H1 (cell line): Measurements from ENCODE around the gene CXCL1. TPM values are rescaled to one million over a fixed set of nuclear protein-coding genes. Genes with fewer than 3 reads are reported as not detected.

Source experiments
- CTCF ChIA-PET: fragments of 300-600 bp; sonication (Branson Sonifier 250); formaldehyde crosslinking; loops from one replicate; lab custom pipeline; 2021; ENCODE audit not compliant: partially characterized antibody; lab: Charles Lee
- POLR2A ChIA-PET: fragments of 300-600 bp; sonication (Branson Sonifier 250); formaldehyde crosslinking; loops from one replicate; lab custom pipeline; 2021; ENCODE audit warnings: inconsistent platforms; ENCODE audit not compliant: partially characterized antibody; lab: Charles Lee
- DNase-seq, 2 experiments: peaks; one replicate each; pipeline versions ENCODE4 v3.0.0 to v3.0.0-alpha.2; 2010 to 2022; ENCODE audit warnings: low spot score in 2 of 2, low read depth in 1 of 2, mixed read lengths in 1 of 2
- FAIRE-seq: peaks from 2 replicates; lab custom pipeline; 2011; peaks lifted over from hg19 to GRCh38; lab: Jason Lieb, UNC
- H2AFZ ChIP-seq: 2 replicates; pipeline ENCODE4 v1.8.1; 2012; ENCODE audit warnings: low read length, inconsistent platforms
- H2AK5ac ChIP-seq: 2 replicates; pipeline ENCODE4 v1.6.1; 2013; ENCODE audit warnings: low read depth, low read length
- H2BK120ac ChIP-seq: replicated peaks from 2 replicates; pipeline ENCODE3; 2013; ENCODE audit warnings: low read depth, low read length, inconsistent platforms
- H2BK12ac ChIP-seq: 2 replicates; pipeline ENCODE4 v1.6.1; 2013; ENCODE audit warnings: low read depth, low read length
- H2BK15ac ChIP-seq: 2 replicates; pipeline ENCODE4 v1.6.1; 2013; ENCODE audit warnings: low read length
- H2BK20ac ChIP-seq: 2 replicates; pipeline ENCODE4 v1.6.1; 2013; ENCODE audit warnings: low read length
- H2BK5ac ChIP-seq: 2 replicates; pipeline ENCODE4 v1.6.1; 2013; ENCODE audit warnings: low read depth, low read length
- H3K14ac ChIP-seq: 2 replicates; pipeline ENCODE4 v1.6.1; 2013; ENCODE audit warnings: inconsistent platforms; ENCODE audit not compliant: insufficient read length
- H3K18ac ChIP-seq: 2 replicates; pipeline ENCODE4 v1.6.1; 2013; ENCODE audit warnings: low read length; ENCODE audit errors: extremely low read depth
- H3K23ac ChIP-seq: 2 replicates; pipeline ENCODE4 v1.6.1; 2013; ENCODE audit warnings: inconsistent platforms; ENCODE audit not compliant: insufficient read length
- H3K23me2 ChIP-seq: 2 replicates; pipeline ENCODE4 v1.6.1; 2013; ENCODE audit warnings: low read depth, low read length
- H3K27ac ChIP-seq: 2 replicates; pipeline ENCODE4 v1.6.1; 2011; ENCODE audit warnings: low read depth, low read length, inconsistent platforms
- H3K27me3 ChIP-seq, 4 experiments: replicated peaks in 1 of 4; 1 replicate in 1 of 4; 2 replicates in 3 of 4; pipeline versions ENCODE4 v1.6.1 to v1.8.1; 2011 to 2013; ENCODE audit warnings: low read length in 3 of 4, mild to moderate bottlenecking in 3 of 4, inconsistent platforms in 2 of 4, mixed read lengths in 2 of 4, moderate library complexity in 1 of 4; ENCODE audit not compliant: control insufficient read depth in 3 of 4, insufficient read depth in 3 of 4; ENCODE audit errors: extremely low read depth in 1 of 4
- H3K36me3 ChIP-seq, 4 experiments: 2 replicates each; pipeline versions ENCODE4 v1.6.1 to v1.8.1; 2011 to 2013; ENCODE audit warnings: mild to moderate bottlenecking in 4 of 4, low read length in 3 of 4, moderate library complexity in 2 of 4, control low read depth in 1 of 4, inconsistent platforms in 1 of 4; ENCODE audit not compliant: insufficient read depth in 4 of 4, control insufficient read depth in 2 of 4
- H3K4ac ChIP-seq: replicated peaks from 2 replicates; pipeline ENCODE3; 2013; ENCODE audit warnings: low read length, low read depth, mixed read lengths, inconsistent platforms; ENCODE audit not compliant: insufficient read length
- H3K4me1 ChIP-seq, 4 experiments: replicated peaks in 1 of 4; 1 replicate in 1 of 4; 2 replicates in 3 of 4; pipeline versions ENCODE4 v1.6.1 to v1.8.1; 2011 to 2013; ENCODE audit warnings: low read length in 3 of 4, inconsistent platforms in 2 of 4, mixed read lengths in 1 of 4; ENCODE audit not compliant: insufficient read depth in 4 of 4, control insufficient read depth in 3 of 4
- H3K4me2 ChIP-seq, 2 experiments: 2 replicates each; pipeline versions ENCODE4 v1.6.1 to v1.8.1; 2011 to 2013; ENCODE audit warnings: low read depth in 2 of 2, low read length in 2 of 2, control low read depth in 1 of 2, inconsistent platforms in 1 of 2, mild to moderate bottlenecking in 1 of 2; ENCODE audit not compliant: insufficient read depth in 1 of 2
- H3K4me3 ChIP-seq, 4 experiments: fragments of 200-600, 300-600 bp in 1 of 4; sonication (generic), shearing (Covaris generic), sonication (Bioruptor Twin) in 1 of 4; 2 replicates each; pipeline versions ENCODE4 v1.5.1 to v1.8.1; 2011 to 2016; ENCODE audit warnings: low read length in 4 of 4, low read depth in 3 of 4, control low read depth in 2 of 4, inconsistent platforms in 2 of 4, mild to moderate bottlenecking in 2 of 4, mixed read lengths in 1 of 4, moderate library complexity in 1 of 4; ENCODE audit not compliant: insufficient read depth in 2 of 4; ENCODE audit errors: extremely low read depth in 1 of 4
- H3K56ac ChIP-seq: replicated peaks from 2 replicates; pipeline ENCODE3; 2013; ENCODE audit warnings: low read depth, mild to moderate bottlenecking, mixed read lengths, low read length, inconsistent platforms; ENCODE audit not compliant: insufficient read length
- H3K79me1 ChIP-seq: 2 replicates; pipeline ENCODE4 v1.6.1; 2013; ENCODE audit warnings: low read depth, low read length, control low read depth
- H3K79me2 ChIP-seq, 2 experiments: 2 replicates each; pipeline versions ENCODE4 v1.6.1 to v1.8.1; 2012 to 2013; ENCODE audit warnings: low read length in 2 of 2, mild to moderate bottlenecking in 2 of 2, inconsistent platforms in 1 of 2; ENCODE audit not compliant: insufficient read depth in 2 of 2, control insufficient read depth in 1 of 2
- H3K9ac ChIP-seq, 4 experiments: replicated peaks in 1 of 4; 1 replicate in 1 of 4; 2 replicates in 3 of 4; pipeline versions ENCODE4 v1.6.1 to v1.8.1; 2011 to 2013; ENCODE audit warnings: low read depth in 3 of 4, low read length in 3 of 4, control low read depth in 2 of 4, mild to moderate bottlenecking in 2 of 4, moderate library complexity in 2 of 4, inconsistent platforms in 1 of 4; ENCODE audit errors: extremely low read depth in 1 of 4
- H3K9me3 ChIP-seq, 2 experiments: 2 replicates each; pipeline versions ENCODE4 v1.6.1 to v1.8.1; 2012 to 2013; ENCODE audit warnings: mild to moderate bottlenecking in 2 of 2, moderate library complexity in 2 of 2, control low read depth in 1 of 2, inconsistent platforms in 1 of 2, low read depth in 1 of 2, low read length in 1 of 2, mixed read lengths in 1 of 2; ENCODE audit not compliant: insufficient read depth in 2 of 2
- H4K20me1 ChIP-seq, 2 experiments: replicated peaks in 1 of 2; 2 replicates each; pipeline versions ENCODE3 to v1.8.1; 2011 to 2013; ENCODE audit warnings: inconsistent platforms in 2 of 2, low read length in 2 of 2, mild to moderate bottlenecking in 1 of 2; ENCODE audit not compliant: insufficient read depth in 2 of 2, control insufficient read depth in 1 of 2
- H4K5ac ChIP-seq: 2 replicates; pipeline ENCODE4 v1.6.1; 2013; ENCODE audit warnings: low read length, low read depth, mixed read lengths, inconsistent platforms; ENCODE audit not compliant: insufficient read length
- H4K8ac ChIP-seq: 2 replicates; pipeline ENCODE4 v1.8.0; 2013; ENCODE audit warnings: mild to moderate bottlenecking, moderate library complexity, low read length, inconsistent platforms; ENCODE audit not compliant: insufficient read depth; ENCODE audit errors: extremely low read depth
- H4K91ac ChIP-seq: replicated peaks from 2 replicates; pipeline ENCODE3; 2013; ENCODE audit warnings: low read length, mixed read lengths, inconsistent platforms; ENCODE audit not compliant: insufficient read length
- BACH1 ChIP-seq: IDR thresholded peaks from 2 replicates; pipeline ENCODE4 v1.6.1; 2012; ENCODE audit warnings: low read length, improper control_type of control experiment
- EP300 ChIP-seq, 2 experiments: IDR thresholded peaks; 1 replicate in 1 of 2; 2 replicates in 1 of 2; pipeline ENCODE4 v1.6.1; 2011 to 2012; ENCODE audit warnings: low read depth in 2 of 2, low read length in 2 of 2, mild to moderate bottlenecking in 2 of 2, borderline replicate concordance in 1 of 2, inconsistent platforms in 1 of 2, moderate library complexity in 1 of 2
- GTF2F1 ChIP-seq: IDR thresholded peaks from 2 replicates; pipeline ENCODE4 v1.6.1; 2012; ENCODE audit warnings: low read depth, low read length, improper control_type of control experiment, borderline replicate concordance
- HDAC6 ChIP-seq: IDR thresholded peaks from one replicate; pipeline ENCODE4 v1.7.1; 2012; ENCODE audit warnings: low read depth, mild to moderate bottlenecking, inconsistent platforms, low read length, moderate library complexity
- SIX5 ChIP-seq: IDR thresholded peaks from 2 replicates; pipeline ENCODE4 v1.6.1; 2011; ENCODE audit warnings: mild to moderate bottlenecking, low read depth, low read length
- SRF ChIP-seq: IDR thresholded peaks from 2 replicates; pipeline ENCODE4 v1.6.1; 2011; ENCODE audit warnings: mild to moderate bottlenecking, low read depth, low read length, moderate library complexity
- TAF1 ChIP-seq: IDR thresholded peaks from 2 replicates; pipeline ENCODE4 v1.6.1; 2011; ENCODE audit warnings: mild to moderate bottlenecking, low read depth, low read length
- TCF12 ChIP-seq: IDR thresholded peaks from 2 replicates; pipeline ENCODE4 v1.6.1; 2011; ENCODE audit warnings: low read depth, mild to moderate bottlenecking, low read length
- WGBS, 2 experiments: shearing (Covaris generic) in 1 of 2; methylation state at CpG; one replicate each; pipeline versions ENCODE4 v1.1.6 to v1.1.7; 2013 to 2015; ENCODE audit warnings: low lambda C conversion rate in 2 of 2, mixed read lengths in 2 of 2, inconsistent platforms in 1 of 2, low coverage in 1 of 2, missing lambda C conversion rate in 1 of 2; ENCODE audit not compliant: insufficient replicate concordance in 2 of 2, insufficient coverage in 1 of 2, insufficient read length in 1 of 2; ENCODE audit errors: extremely low coverage in 1 of 2, missing lambda C conversion rate in 1 of 2; 5-methylcytosine and 5-hydroxymethylcytosine counted together
- polyA plus RNA-seq, 7 experiments: library from polyadenylated mRNA; depleted of rRNA in 3 of 7; stranded (reverse) in 5 of 7; unstranded in 2 of 7; fragments of >200 nt in 5 of 7; fragments of 200-250 nt in 2 of 7; gene quantifications; 1 replicate in 5 of 7; 2 replicates in 1 of 7; 4 replicates in 1 of 7; pipeline versions ENCODE4 v1.2.1 to v1.2.3, GENCODE V29; 2011 to 2013; ENCODE audit warnings: missing spikeins in 2 of 7, mixed read lengths in 2 of 7
- total RNA-seq: library from RNA; stranded (reverse); fragmentation: NEBNext Ultra II Directional; extraction: Animal tissue kit (Norgen Biotek cat#: 25700); gene quantifications from 2 replicates; pipeline ENCODE4 v1.2.1, GENCODE V29; 2021
- TF ChIP-seq, protein P1 (sequence below), 3 experiments: IDR thresholded peaks; 1 replicate in 2 of 3; 2 replicates in 1 of 3; pipeline versions ENCODE4 v1.5.1 to v1.6.1; 2011; ENCODE audit warnings: low read length in 3 of 3, mild to moderate bottlenecking in 3 of 3, inconsistent platforms in 2 of 3, low read depth in 1 of 3, moderate library complexity in 1 of 3; ENCODE audit not compliant: insufficient read depth in 1 of 3; ENCODE audit errors: control extremely low read depth in 1 of 3

The CXCL1 gene
- total and polyA plus RNA-seq, 2 of the 8 experiments (the other 6 are each of a cell fraction or from before 2014, with no cell fraction given): 0.77 to 0.80 TPM

DNA sequence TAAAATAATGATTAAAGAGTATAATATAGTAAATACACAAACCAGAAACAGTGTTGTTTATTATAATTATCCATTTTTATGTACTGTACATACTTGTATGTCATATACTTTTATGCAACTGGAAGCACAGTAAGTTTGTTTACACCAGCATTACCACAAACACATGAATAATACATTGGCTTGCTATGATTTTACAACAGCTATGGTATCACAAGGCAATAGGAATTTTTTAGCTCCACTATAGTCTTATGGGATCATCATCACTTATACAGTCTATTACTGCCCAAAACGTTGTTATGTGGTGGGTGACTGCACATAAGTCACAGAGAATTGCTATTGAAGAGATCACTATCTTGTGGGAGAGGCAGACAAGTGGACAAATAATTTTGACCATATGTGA, 17.9 kb upstream of the CXCL1 start:
- no peak overlapping the region for H2BK20ac ChIP-seq
- POLR2A ChIA-PET: no interaction called here
- no peak overlapping the region for H3K4ac ChIP-seq
- H4K8ac ChIP-seq: no peak overlapping the region
- H3K4me3 ChIP-seq: no peak overlapping the region
- H3K79me2 ChIP-seq: no peaks in the 10 kb centered on the region
- DNase-seq (no peak), FAIRE-seq (no peak)
- no peak overlapping the region for H3K18ac ChIP-seq
- H3K23me2 ChIP-seq: no peaks in the 10 kb centered on the region; the same call in 1 of the 2 replicates
- no peaks in the 10 kb centered on the region for H4K20me1 ChIP-seq
- H2AK5ac ChIP-seq: no peak overlapping the region
- CTCF ChIA-PET: interaction anchor here (1.6 to 5.0 kb wide), 3 partner anchors 9 to 49 kb away, joined by 5 to 40 read pairs (median 7); no protein-coding TSS in a partner anchor
- 0 out of 7 replicates have a peak, but pooled peaks cover 0 to 3% (median 0%) of the 10 kb centered on the region in 4 experiments for H3K4me1 ChIP-seq
- no peaks in the 10 kb centered on the region for H3K79me1 ChIP-seq
- H3K9me3 ChIP-seq: no peaks in the 10 kb centered on the region
- no peak overlapping the region for H3K27ac ChIP-seq
- no peak overlapping the region for H2BK12ac ChIP-seq
- no peak for TF ChIP-seq HDAC6
- TF ChIP-seq GTF2F1: no peak
- TF ChIP-seq TCF12: no peak
- TF ChIP-seq, protein P1, sequence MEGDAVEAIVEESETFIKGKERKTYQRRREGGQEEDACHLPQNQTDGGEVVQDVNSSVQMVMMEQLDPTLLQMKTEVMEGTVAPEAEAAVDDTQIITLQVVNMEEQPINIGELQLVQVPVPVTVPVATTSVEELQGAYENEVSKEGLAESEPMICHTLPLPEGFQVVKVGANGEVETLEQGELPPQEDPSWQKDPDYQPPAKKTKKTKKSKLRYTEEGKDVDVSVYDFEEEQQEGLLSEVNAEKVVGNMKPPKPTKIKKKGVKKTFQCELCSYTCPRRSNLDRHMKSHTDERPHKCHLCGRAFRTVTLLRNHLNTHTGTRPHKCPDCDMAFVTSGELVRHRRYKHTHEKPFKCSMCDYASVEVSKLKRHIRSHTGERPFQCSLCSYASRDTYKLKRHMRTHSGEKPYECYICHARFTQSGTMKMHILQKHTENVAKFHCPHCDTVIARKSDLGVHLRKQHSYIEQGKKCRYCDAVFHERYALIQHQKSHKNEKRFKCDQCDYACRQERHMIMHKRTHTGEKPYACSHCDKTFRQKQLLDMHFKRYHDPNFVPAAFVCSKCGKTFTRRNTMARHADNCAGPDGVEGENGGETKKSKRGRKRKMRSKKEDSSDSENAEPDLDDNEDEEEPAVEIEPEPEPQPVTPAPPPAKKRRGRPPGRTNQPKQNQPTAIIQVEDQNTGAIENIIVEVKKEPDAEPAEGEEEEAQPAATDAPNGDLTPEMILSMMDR (IDR thresholded peaks at IDR 0.05; ENCODE audit: control extremely low read depth in 1 of 3, insufficient read depth in 1 of 3, low read depth in 1 of 3, low read length in 3 of 3): no peak
- TF ChIP-seq SIX5: no peak
- no peak for TF ChIP-seq TAF1
- no peak for TF ChIP-seq EP300 (IDR thresholded peaks at IDR 0.05; ENCODE audit: borderline replicate concordance in 1 of 2, low read depth in 2 of 2, low read length in 2 of 2)
- TF ChIP-seq BACH1: no peak
- TF ChIP-seq SRF: no peak
- H2BK15ac ChIP-seq: no peak overlapping the region
- no peak overlapping the region for H2BK120ac ChIP-seq
- H3K4me2 ChIP-seq: no peak overlapping the region
- 82% methylated on average over 1 of the region's 1 CpG; no CpG with 5 or more reads in 1 of the 2 experiments for WGBS, 2 experiments
- no peak overlapping the region for H4K91ac ChIP-seq
- no peak overlapping the region for H4K5ac ChIP-seq
- H3K9ac ChIP-seq: no peak overlapping the region
- H3K56ac ChIP-seq: no peak overlapping the region
- no peak overlapping the region for H2BK5ac ChIP-seq
- no peak overlapping the region for H3K14ac ChIP-seq
- no peak overlapping the region for H3K23ac ChIP-seq
- H2AFZ ChIP-seq: no peak overlapping the region
- H3K36me3 ChIP-seq: no peaks in the 10 kb centered on the region
- no peaks in the 10 kb centered on the region for H3K27me3 ChIP-seq
